HepG2 (cell line): ENCODE results near the gene CYBC1. TPM values are rescaled to one million over a fixed set of nuclear protein-coding genes. Genes with fewer than 3 reads are reported as not detected.

Experiments
- EED ChIP-seq: sonication (generic); formaldehyde crosslinking; IDR thresholded peaks from 2 replicates; pipeline ENCODE4 v1.5.0; 2020; ENCODE audit warnings: mild to moderate bottlenecking, missing genetic modification reagents
- HINFP ChIP-seq: sonication (generic); formaldehyde crosslinking; IDR thresholded peaks from 2 replicates; pipeline ENCODE4 v1.4.0; 2020; ENCODE audit warnings: low read depth, mild to moderate bottlenecking, missing genetic modification reagents
- HOXA3 ChIP-seq: sonication (generic); formaldehyde crosslinking; IDR thresholded peaks from 2 replicates; pipeline ENCODE4 v1.5.0; 2020; ENCODE audit warnings: missing genetic modification reagents
- MXD1 ChIP-seq: sonication (generic); formaldehyde crosslinking; IDR thresholded peaks from 2 replicates; pipeline ENCODE4 v1.4.0; 2020; ENCODE audit warnings: mild to moderate bottlenecking, missing genetic modification reagents
- ZBTB37 ChIP-seq: sonication (generic); formaldehyde crosslinking; IDR thresholded peaks from 2 replicates; pipeline ENCODE4 v1.4.0; 2020; ENCODE audit warnings: mild to moderate bottlenecking, missing genetic modification reagents
- ZBTB38 ChIP-seq: sonication (generic); formaldehyde crosslinking; IDR thresholded peaks from 2 replicates; pipeline ENCODE4 v1.5.1; 2020; ENCODE audit warnings: mild to moderate bottlenecking, missing genetic modification reagents
- ZEB1 ChIP-seq: IDR thresholded peaks from 2 replicates; pipeline ENCODE4 v1.6.1; 2012; ENCODE audit warnings: mild to moderate bottlenecking, low read depth, inconsistent platforms; ENCODE audit not compliant: insufficient replicate concordance
- ZFP62 ChIP-seq: sonication (generic); formaldehyde crosslinking; IDR thresholded peaks from 2 replicates; pipeline ENCODE4 v1.4.0; 2020; ENCODE audit warnings: missing genetic modification reagents
- ZNF142 ChIP-seq: sonication (generic); formaldehyde crosslinking; IDR thresholded peaks from 2 replicates; pipeline ENCODE4 v1.4.0; 2020; ENCODE audit warnings: missing genetic modification reagents
- ZNF263 ChIP-seq: sonication (generic); formaldehyde crosslinking; IDR thresholded peaks from 2 replicates; pipeline ENCODE4 v1.4.0; 2020; ENCODE audit warnings: missing genetic modification reagents
- ZNF580 ChIP-seq: IDR thresholded peaks from 2 replicates; pipeline ENCODE4 v1.6.1; 2016; ENCODE audit warnings: low read depth, borderline replicate concordance
- ZNF878 ChIP-seq: sonication (generic); formaldehyde crosslinking; IDR thresholded peaks from 2 replicates; pipeline ENCODE4 v1.8.1; 2023; ENCODE audit warnings: mild to moderate bottlenecking, missing genetic modification reagents, moderate library complexity
- ZSCAN31 ChIP-seq: sonication (generic); formaldehyde crosslinking; IDR thresholded peaks from 2 replicates; pipeline ENCODE4 v1.5.0; 2020; ENCODE audit warnings: low read depth, mild to moderate bottlenecking, missing genetic modification reagents
- polyA plus RNA-seq, 8 experiments: library from polyadenylated mRNA; depleted of rRNA in 3 of 8; stranded (reverse) in 7 of 8; unstranded in 1 of 8; fragments of >200 nt; fragmentation: Illumina TruSeq in 4 of 8; extraction: Trizol in 4 of 8; gene quantifications; 2 replicates each; pipeline versions ENCODE4 v1.2.1 to v1.2.3, GENCODE V29; 2011 to 2016; ENCODE audit warnings: low read depth in 4 of 8, missing spikeins in 1 of 8, mixed read lengths in 1 of 8; ENCODE audit not compliant: insufficient read depth in 1 of 8
- total RNA-seq, 5 experiments: library from RNA; depleted of rRNA; stranded (reverse); fragments of >200 nt; fragmentation: Illumina TruSeq; extraction: Trizol; gene quantifications; 2 replicates each; pipeline ENCODE4 v1.2.3, GENCODE V29; 2016; ENCODE audit warnings: low read depth in 1 of 5

The CYBC1 gene
- total and polyA plus RNA-seq, 2 of the 13 experiments (the other 11 are each of a cell fraction or from before 2014, with no cell fraction given) = 43.4 to 44.1 TPM

- TF ChIP-seq ZSCAN31 = peak; percentile 10; the same call in 1 of the 2 replicates
- TF ChIP-seq ZBTB38 = 0 out of 2 replicates have a peak, but pooled peaks have one; percentile 35
- no peak for TF ChIP-seq ZFP62
- TF ChIP-seq ZBTB37 (CRISPR knock-in tag) = no peak
- TF ChIP-seq ZEB1 = no peak
- TF ChIP-seq HINFP (CRISPR knock-in tag) = no peak
- TF ChIP-seq ZNF142 (CRISPR knock-in tag) = peak; percentile 31; the same call in 1 of the 2 replicates
- TF ChIP-seq HOXA3 (CRISPR knock-in tag) = no peak
- no peak for TF ChIP-seq ZNF263 (CRISPR knock-in tag)
- no peak for TF ChIP-seq ZNF878 (CRISPR knock-in tag)
- TF ChIP-seq EED (CRISPR knock-in tag) = no peak
- no peak for TF ChIP-seq ZNF580 (CRISPR knock-in tag)
- no peak; the same call in 1 of the 2 replicates for TF ChIP-seq MXD1 (CRISPR knock-in tag)
Measured at GRCh38 chr17:82458885-82459424, 8.4 kb upstream of the CYBC1 start (continued).
